Suppressor macrophage treated with lipopolysaccharide for 1 hour (primary cell): ENCODE results near the gene ASB15.

Experiments used
- DNase-seq, 3 donors: peaks; one replicate each; pipeline ENCODE4 v3.0.0-alpha.2; 2020 to 2022

Gene ASB15

GRCh38 chr7:123637878-123638277 is 36.3 kb downstream of the ASB15 start:
- no peak for DNase-seq

GRCh38 chr7:123639631-123640030 is 38.0 kb downstream of the ASB15 start:
- DNase-seq: no peak

GRCh38 chr7:123640583-123640982 is 39.0 kb downstream of the ASB15 start:
- no peak for DNase-seq

GRCh38 chr7:123641901-123642300 is 40.3 kb downstream of the ASB15 start:
- no peak for DNase-seq

- DNase-seq: peak; percentile 39 to 51 (median 43)
These were observed 42.1 kb downstream of the ASB15 start for GRCh38 chr7:123643495-123644441.

- DNase-seq: no peak
These were observed 43.9 kb downstream of the ASB15 start for GRCh38 chr7:123645516-123645915.

GRCh38 chr7:123647106-123647730 is 45.6 kb downstream of the ASB15 start:
- no peak for DNase-seq

- no peak for DNase-seq
These were observed 48.3 kb downstream of the ASB15 start for GRCh38 chr7:123649964-123650363.

- DNase-seq: no peak
These were observed 49.0 kb downstream of the ASB15 start for GRCh38 chr7:123650595-123650994.

- no peak for DNase-seq
These were observed 50.8 kb downstream of the ASB15 start for GRCh38 chr7:123652406-123652805.

- DNase-seq: no peak
These were observed 51.5 kb downstream of the ASB15 start for GRCh38 chr7:123653162-123653561.

- no peak for DNase-seq
These were observed 54.0 kb downstream of the ASB15 start, which contains the start of gene LMOD2 for GRCh38 chr7:123655614-123656013. TSS of gene LMOD2 (plus strand) at chr7:123655866. CDS start at chr7:123655964, 98 bp downstream.

- DNase-seq: no peak
These were observed 55.1 kb downstream of the ASB15 start for GRCh38 chr7:123656544-123657303.

GRCh38 chr7:123657304-123657685 is 55.7 kb downstream of the ASB15 start:
- no peak for DNase-seq

- no peak for DNase-seq
These were observed 56.4 kb downstream of the ASB15 start for GRCh38 chr7:123658023-123658422.

GRCh38 chr7:123660514-123661354 is 59.1 kb downstream of the ASB15 start:
- no peak for DNase-seq

- no peak for DNase-seq
These were observed 60.1 kb downstream of the ASB15 start for GRCh38 chr7:123661765-123662164.

- no peak for DNase-seq
These were observed 60.7 kb downstream of the ASB15 start for GRCh38 chr7:123662293-123662692.

- no peak for DNase-seq
These were observed 61.1 kb downstream of the ASB15 start for GRCh38 chr7:123662755-123663154.

GRCh38 chr7:123663200-123663599 is 61.6 kb downstream of the ASB15 start:
- no peak for DNase-seq

- no peak for DNase-seq
These were observed 63.5 kb downstream of the ASB15 start for GRCh38 chr7:123665157-123665556.

- no peak for DNase-seq
These were observed 64.3 kb downstream of the ASB15 start for GRCh38 chr7:123665896-123666295.
